GM12878 (cell line): Measurements from ENCODE around the gene CRTC3.

Source experiments
- CTCF ChIP-seq, 3 experiments: IDR thresholded peaks in 2 of 3; conservative IDR thresholded peaks in 1 of 3; 2 replicates each; pipeline ENCODE4 v1.5.1; 2011; ENCODE audit warnings: low read depth in 3 of 3, low read length in 3 of 3, mild to moderate bottlenecking in 3 of 3, control low read depth in 2 of 3, moderate library complexity in 2 of 3, inconsistent platforms in 1 of 3, mixed read lengths in 1 of 3; ENCODE audit not compliant: control insufficient read depth in 2 of 3, insufficient read depth in 1 of 3; ENCODE audit errors: extremely low read depth in 1 of 3
- EP300 ChIP-seq, 2 experiments: fragments of 150-350 bp in 1 of 2; IDR thresholded peaks; 2 replicates each; pipeline ENCODE4 v1.6.1; 2011 to 2012; ENCODE audit warnings: low read depth in 2 of 2, low read length in 2 of 2, borderline replicate concordance in 1 of 2, improper control_type of control experiment in 1 of 2, inconsistent platforms in 1 of 2; ENCODE audit not compliant: control insufficient read depth in 1 of 2
- HCFC1 ChIP-seq: fragments of 150-350 bp; IDR thresholded peaks from 2 replicates; pipeline ENCODE4 v1.6.1; 2014; ENCODE audit warnings: low read length
- KAT2A ChIP-seq: conservative IDR thresholded peaks from 2 replicates; pipeline ENCODE4 v1.6.1; 2011; ENCODE audit warnings: low read depth, low read length; ENCODE audit not compliant: control insufficient read depth
- POLR2A ChIP-seq: IDR thresholded peaks from 2 replicates; pipeline ENCODE4 v1.6.1; 2011; ENCODE audit warnings: low read depth, mild to moderate bottlenecking, low read length
- POLR2AphosphoS5 ChIP-seq: IDR thresholded peaks from 2 replicates; pipeline ENCODE4 v1.6.1; 2011; ENCODE audit warnings: mild to moderate bottlenecking, low read length, inconsistent platforms
- USF2 ChIP-seq: IDR thresholded peaks from 2 replicates; pipeline ENCODE4 v1.6.1; 2011; ENCODE audit warnings: low read depth, low read length, improper control_type of control experiment, borderline replicate concordance

GRCh38 chr15:90565866-90566265, 36.1 kb downstream of the CRTC3 start:
- TF ChIP-seq HCFC1, result no peak
- no peak for TF ChIP-seq POLR2AphosphoS5
- no peak for TF ChIP-seq POLR2A
- no peak for TF ChIP-seq USF2
- TF ChIP-seq CTCF (IDR thresholded peaks at IDR 0.05 in 2 of 3, conservative IDR thresholded peaks at IDR 0.05 in 1 of 3; ENCODE audit: control insufficient read depth in 2 of 3, extremely low read depth in 1 of 3, insufficient read depth in 1 of 3, low read depth in 3 of 3, low read length in 3 of 3), result no peak
- TF ChIP-seq EP300 (IDR thresholded peaks at IDR 0.05; ENCODE audit: borderline replicate concordance in 1 of 2, control insufficient read depth in 1 of 2, low read depth in 2 of 2, low read length in 2 of 2), result no peak
- no peak for TF ChIP-seq KAT2A
